Kidney capillary endothelial cell (primary cell): Measurements from ENCODE around the gene OR2D2.
"Not testable (repeated sequence)": the region's sequence is repeated elsewhere in the genome, so short reads cannot be mapped to it uniquely, and the experiment has no call there.

ENCODE experiments used
- DNase-seq: peaks from one replicate; pipeline ENCODE4 v3.0.0-alpha.2; 2018; ENCODE audit warnings: low spot score

OR2D2 gene

DNA sequence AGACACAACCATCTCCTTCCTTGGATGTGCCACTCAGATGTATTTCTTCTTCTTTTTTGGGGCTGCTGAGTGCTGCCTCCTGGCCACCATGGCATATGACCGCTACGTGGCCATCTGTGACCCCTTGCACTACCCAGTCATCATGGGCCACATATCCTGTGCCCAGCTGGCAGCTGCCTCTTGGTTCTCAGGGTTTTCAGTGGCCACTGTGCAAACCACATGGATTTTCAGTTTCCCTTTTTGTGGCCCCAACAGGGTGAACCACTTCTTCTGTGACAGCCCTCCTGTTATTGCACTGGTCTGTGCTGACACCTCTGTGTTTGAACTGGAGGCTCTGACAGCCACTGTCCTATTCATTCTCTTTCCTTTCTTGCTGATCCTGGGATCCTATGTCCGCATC lies 15.4 kb downstream of the OR2D2 start:
- no peak for DNase-seq

DNA sequence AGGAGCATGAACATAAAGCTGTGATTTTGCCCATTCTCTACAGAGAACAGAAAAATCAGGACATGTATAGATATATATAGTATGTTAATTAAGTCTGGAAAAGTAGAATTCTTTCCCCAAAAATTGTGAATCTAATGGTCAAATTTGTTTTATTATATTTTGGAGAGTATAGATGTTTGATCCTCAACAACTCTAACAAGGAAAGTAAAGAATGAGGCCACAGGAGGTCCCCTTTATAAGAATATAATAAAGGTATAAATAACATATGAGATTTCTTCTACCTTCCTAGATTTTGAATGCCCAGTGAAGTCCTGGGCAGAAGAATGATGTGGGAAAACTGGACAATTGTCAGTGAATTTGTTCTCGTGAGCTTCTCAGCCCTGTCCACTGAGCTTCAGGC lies 16.0 kb downstream of the OR2D2 start, which contains the start of gene OR10A4:
Gene OR10A4 (plus strand): TSS at position 301 of the 400 bp plus-strand sequence. CDS start 23 bp downstream, at position 324.
- DNase-seq = no peak

DNA sequence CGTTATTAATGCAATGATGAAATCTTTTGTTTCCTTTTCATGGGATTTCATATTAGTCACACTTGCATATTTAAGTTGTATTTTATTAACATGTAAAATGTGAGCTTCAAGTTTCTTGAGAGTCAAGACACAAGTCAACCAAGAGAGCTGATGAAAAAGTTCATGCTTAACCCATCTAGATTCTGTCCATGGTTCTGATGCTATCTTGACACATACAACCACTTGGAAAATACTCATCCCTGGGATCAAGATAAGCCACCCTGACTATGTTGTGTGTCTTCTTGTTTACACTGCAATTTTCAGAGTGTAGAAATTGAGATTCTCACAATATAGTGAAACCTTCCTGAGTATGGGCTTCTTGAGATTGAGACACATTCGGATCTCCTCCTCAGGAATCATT lies 16.5 kb downstream of the OR2D2 start:
- DNase-seq = no peak

DNA sequence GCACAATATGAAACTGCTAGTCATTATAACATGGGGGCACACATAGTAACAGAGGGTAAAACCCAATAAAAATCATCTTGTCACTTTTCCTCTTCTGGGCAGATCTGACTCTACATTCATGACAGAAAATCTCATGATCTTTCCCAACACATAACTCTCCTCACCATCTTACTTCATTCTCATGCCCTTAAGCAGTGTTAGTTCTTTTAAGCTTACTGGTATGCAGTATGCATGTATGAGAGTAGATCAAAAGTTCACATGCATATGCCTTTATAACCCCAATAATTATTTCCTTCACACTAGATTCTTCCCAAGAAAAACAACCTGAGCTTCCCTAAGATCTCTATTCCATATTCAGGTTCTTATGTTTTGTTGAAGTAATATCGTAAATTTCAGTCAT lies 21.0 kb downstream of the OR2D2 start:
- no peak for DNase-seq

- DNase-seq = no peak
These were observed 27.9 kb downstream of the OR2D2 start for GRCh38 chr11:6864438-6864837.

GRCh38 chr11:6862961-6863360 lies 29.3 kb downstream of the OR2D2 start, which contains the start of gene OR10A2:
OR10A2 (plus strand) TSS chr11:6863057; CDS start chr11:6869755, 6,698 bp downstream.
- DNase-seq = no peak

DNA sequence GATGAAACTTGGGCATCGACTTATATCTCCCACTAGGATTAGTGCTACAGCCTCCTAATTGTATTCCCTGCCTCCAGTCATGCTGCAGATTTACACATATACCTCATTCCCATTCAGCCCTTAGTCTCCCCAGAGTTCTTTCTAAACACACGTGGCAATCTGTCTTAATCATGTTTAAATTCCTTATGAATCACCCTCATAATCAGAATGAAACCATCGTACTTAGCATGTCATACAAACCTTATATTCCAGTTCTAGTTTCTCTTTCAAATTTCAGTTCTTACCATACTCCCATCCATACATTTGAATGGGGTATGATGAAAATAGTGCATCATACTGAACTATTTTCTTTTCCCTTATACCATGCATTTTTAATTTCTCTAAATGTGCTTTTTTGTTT lies 35.4 kb downstream of the OR2D2 start:
- DNase-seq = no peak

- peak; percentile 7 for DNase-seq
These were observed 36.2 kb downstream of the OR2D2 start for GRCh38 chr11:6855971-6856541.

DNA sequence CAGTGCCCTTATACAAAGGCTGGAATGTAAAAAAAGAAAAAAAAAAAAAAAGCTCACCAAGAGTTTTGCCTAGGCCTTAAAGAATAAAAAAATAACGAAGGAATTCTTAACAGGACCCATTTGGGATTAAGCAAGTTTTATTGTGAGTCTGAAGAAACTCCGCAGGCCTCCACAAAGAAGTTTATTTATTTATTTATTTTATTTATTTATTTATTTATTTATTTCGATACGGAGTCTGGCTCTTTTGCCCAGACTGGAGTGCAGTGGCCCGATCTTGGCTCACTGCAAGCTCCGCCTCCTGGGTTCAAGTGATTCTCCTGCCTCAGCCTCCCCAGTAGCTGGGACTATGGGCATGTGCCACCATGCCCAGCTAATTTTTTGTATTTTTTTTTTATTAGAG lies 37.5 kb downstream of the OR2D2 start:
- not testable (repeated sequence) for DNase-seq

- DNase-seq = peak; percentile 38
These were observed 41.8 kb downstream of the OR2D2 start for GRCh38 chr11:6850526-6850925.

- no peak for DNase-seq
These were observed 46.9 kb downstream of the OR2D2 start, which contains the start of gene OR10A5 for GRCh38 chr11:6845383-6845782. OR10A5 (plus strand) TSS chr11:6845683; CDS start chr11:6845683, 0 bp downstream.

DNA sequence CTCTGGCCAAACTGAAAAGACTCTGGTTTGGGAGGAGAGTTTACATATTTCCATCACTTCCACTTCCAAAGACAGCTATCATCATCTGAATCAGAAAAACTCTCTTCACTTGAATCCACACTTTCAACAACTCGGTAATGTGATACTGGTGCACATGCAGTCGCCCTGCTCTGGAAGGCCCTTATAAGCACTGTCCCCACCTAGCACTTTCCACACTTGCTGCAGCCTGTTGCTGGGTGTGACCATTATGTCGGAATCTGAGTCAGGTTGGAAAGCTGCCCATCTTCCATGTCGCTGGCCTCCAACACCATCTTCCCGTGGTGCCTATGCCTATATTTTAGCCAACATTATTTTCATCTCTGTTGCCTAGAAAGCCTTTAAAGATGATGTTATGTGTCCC lies 47.9 kb downstream of the OR2D2 start:
- DNase-seq = no peak

GRCh38 chr11:6843670-6844069 lies 48.6 kb downstream of the OR2D2 start:
- no peak for DNase-seq

- DNase-seq = no peak
These were observed 50.6 kb downstream of the OR2D2 start for GRCh38 chr11:6841694-6842093.
